Measurements from ENCODE around the gene TMEM9.

The TMEM9 gene

GRCh38 chr1:201190005-201190404, 35.7 kb upstream of the TMEM9 start:
- no peak for DNase-seq (ENCODE audit: low read depth)
- TF ChIP-seq CTCF (conservative IDR thresholded peaks at IDR 0.05; ENCODE audit: low read length), result no peak
- no peak overlapping the region for H3K4me3 ChIP-seq (ENCODE audit: low read length)

GRCh38 chr1:201189085-201189484, 34.8 kb upstream of the TMEM9 start:
- no peak overlapping the region for H3K4me3 ChIP-seq (ENCODE audit: low read length)
- no peak for TF ChIP-seq CTCF (conservative IDR thresholded peaks at IDR 0.05; ENCODE audit: low read length)
- DNase-seq (ENCODE audit: low read depth), result no peak

- H3K4me3 ChIP-seq (ENCODE audit: low read length), result no peak overlapping the region
- TF ChIP-seq CTCF (conservative IDR thresholded peaks at IDR 0.05; ENCODE audit: low read length), result no peak
- DNase-seq (ENCODE audit: low read depth), result no peak
These were observed 31.9 kb upstream of the TMEM9 start for GRCh38 chr1:201186192-201186591.

GRCh38 chr1:201185527-201186128, 31.4 kb upstream of the TMEM9 start:
- no peak for TF ChIP-seq CTCF (conservative IDR thresholded peaks at IDR 0.05; ENCODE audit: low read length)
- DNase-seq (ENCODE audit: low read depth), result no peak
- no peak overlapping the region for H3K4me3 ChIP-seq (ENCODE audit: low read length)

- TF ChIP-seq CTCF (conservative IDR thresholded peaks at IDR 0.05; ENCODE audit: low read length), result no peak
- no peak overlapping the region for H3K4me3 ChIP-seq (ENCODE audit: low read length)
- DNase-seq (ENCODE audit: low read depth), result no peak
These were observed 30.8 kb upstream of the TMEM9 start for GRCh38 chr1:201185123-201185453.

- H3K4me3 ChIP-seq (ENCODE audit: low read length), result no peak overlapping the region
- TF ChIP-seq CTCF (conservative IDR thresholded peaks at IDR 0.05; ENCODE audit: low read length), result peak; percentile 71
- peak; percentile 76 for DNase-seq (ENCODE audit: low read depth)
These were observed 30.2 kb upstream of the TMEM9 start for GRCh38 chr1:201184307-201185122.

- H3K4me3 ChIP-seq (ENCODE audit: low read length), result no peak overlapping the region
- no peak for DNase-seq (ENCODE audit: low read depth)
- TF ChIP-seq CTCF (conservative IDR thresholded peaks at IDR 0.05; ENCODE audit: low read length), result no peak
These were observed 29.5 kb upstream of the TMEM9 start for GRCh38 chr1:201183753-201184152.
